ENCODE results near the gene TMEM120A.

TMEM120A gene

DNA sequence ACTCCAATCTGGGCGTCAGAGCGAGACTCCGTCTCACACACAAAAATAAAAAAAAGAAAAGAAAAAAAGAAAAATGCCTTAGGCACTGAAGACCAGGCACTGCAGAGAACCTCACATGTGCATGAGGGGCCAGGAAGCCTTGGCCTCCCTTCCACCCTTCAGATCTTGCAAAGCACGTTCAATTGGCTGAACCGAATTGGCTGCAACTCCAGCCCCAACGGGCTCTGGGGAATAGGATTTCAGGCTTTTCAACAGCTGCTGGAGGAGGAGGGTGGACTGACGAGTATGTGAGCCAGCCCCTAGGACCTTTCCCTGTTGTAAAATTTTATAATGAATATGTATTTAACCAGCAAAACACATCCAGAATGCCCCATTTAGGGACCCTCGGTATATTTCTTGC, 16.7 kb downstream of the TMEM120A start:
- no peak overlapping the region for H3K4me2 ChIP-seq (ENCODE audit: low read depth, low read length)
- H3K27me3 ChIP-seq (replicated peaks; ENCODE audit: insufficient read depth, low read length): no peaks in the 10 kb centered on the region
- no peak overlapping the region for H3K9ac ChIP-seq (ENCODE audit: low read length)
- no peak for DNase-seq
- H2AFZ ChIP-seq (ENCODE audit: low read length): no peak overlapping the region
- no peak overlapping the region for H3K27ac ChIP-seq (ENCODE audit: low read length)
- H3K4me3 ChIP-seq (ENCODE audit: low read length): no peak overlapping the region
- H3K79me2 ChIP-seq (ENCODE audit: low read length): no peaks in the 10 kb centered on the region
- H3F3A ChIP-seq (ENCODE audit: insufficient read depth, low read length): no peaks in the 10 kb centered on the region
- H3K9me3 ChIP-seq (replicated peaks; ENCODE audit: insufficient read depth, low read length): no peaks in the 10 kb centered on the region
- H3K36me3 ChIP-seq (replicated peaks; ENCODE audit: insufficient read depth, low read length): no peaks in the 10 kb centered on the region
- H3K4me1 ChIP-seq (ENCODE audit: low read length): no peaks in the 10 kb centered on the region
- no peaks in the 10 kb centered on the region for H4K20me1 ChIP-seq (ENCODE audit: insufficient read depth, low read length)
- TF ChIP-seq, protein P1, sequence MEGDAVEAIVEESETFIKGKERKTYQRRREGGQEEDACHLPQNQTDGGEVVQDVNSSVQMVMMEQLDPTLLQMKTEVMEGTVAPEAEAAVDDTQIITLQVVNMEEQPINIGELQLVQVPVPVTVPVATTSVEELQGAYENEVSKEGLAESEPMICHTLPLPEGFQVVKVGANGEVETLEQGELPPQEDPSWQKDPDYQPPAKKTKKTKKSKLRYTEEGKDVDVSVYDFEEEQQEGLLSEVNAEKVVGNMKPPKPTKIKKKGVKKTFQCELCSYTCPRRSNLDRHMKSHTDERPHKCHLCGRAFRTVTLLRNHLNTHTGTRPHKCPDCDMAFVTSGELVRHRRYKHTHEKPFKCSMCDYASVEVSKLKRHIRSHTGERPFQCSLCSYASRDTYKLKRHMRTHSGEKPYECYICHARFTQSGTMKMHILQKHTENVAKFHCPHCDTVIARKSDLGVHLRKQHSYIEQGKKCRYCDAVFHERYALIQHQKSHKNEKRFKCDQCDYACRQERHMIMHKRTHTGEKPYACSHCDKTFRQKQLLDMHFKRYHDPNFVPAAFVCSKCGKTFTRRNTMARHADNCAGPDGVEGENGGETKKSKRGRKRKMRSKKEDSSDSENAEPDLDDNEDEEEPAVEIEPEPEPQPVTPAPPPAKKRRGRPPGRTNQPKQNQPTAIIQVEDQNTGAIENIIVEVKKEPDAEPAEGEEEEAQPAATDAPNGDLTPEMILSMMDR (IDR thresholded peaks at IDR 0.05; ENCODE audit: low read length): no peak
- TF ChIP-seq EZH2phosphoT487 (IDR thresholded peaks at IDR 0.05; ENCODE audit: low read length): no peak
- H3K9me2 ChIP-seq (replicated peaks; ENCODE audit: insufficient read depth, low read length): no peaks in the 10 kb centered on the region

DNA sequence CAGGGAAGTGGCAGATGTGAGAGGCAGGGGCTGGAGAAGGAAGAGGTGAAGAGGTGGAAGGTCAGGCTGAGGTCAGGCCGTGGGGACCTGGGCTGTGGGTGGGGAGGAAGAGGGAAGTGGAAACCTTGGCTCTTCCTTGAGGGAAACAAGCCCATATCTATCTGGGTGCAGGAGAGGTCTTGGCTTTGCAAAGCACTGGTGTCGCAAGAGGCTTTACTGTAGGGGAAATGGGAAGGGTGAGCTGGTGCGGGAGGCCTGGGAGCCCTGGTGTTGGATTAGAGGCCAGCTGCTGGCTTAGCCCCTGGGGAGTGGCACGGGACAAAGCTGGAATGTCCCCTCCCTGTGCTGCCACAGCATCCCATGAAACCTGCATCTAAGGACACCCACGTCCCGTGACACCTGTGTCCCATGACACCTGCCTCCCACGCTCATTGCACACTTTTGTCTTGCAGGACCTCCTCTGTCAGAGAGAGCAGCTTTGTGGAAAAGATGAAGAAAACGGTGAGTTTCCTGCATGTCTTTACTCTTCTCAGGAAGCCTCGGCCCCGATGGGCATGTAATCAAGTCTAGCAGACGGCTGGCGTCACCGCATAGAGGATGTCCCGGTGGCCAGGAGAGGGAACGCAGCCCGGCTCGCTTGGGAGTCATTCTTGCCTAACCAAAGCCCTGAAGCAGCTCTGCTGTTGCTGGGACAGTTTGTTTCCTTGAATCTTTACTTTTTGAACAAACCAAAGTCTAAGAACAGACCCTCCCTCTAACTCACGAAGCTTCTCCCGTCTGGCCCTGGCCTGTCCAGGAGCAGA, 22.2 kb downstream of the TMEM120A start:
- Histone ChIP-seq H3K4me2 (ENCODE audit: low read depth, low read length) (no peak overlapping the region), H3K9me2 (replicated peaks; ENCODE audit: insufficient read depth, low read length) (no peaks in the 10 kb centered on the region), H3K9ac (ENCODE audit: low read length) (no peak overlapping the region), H2AFZ (ENCODE audit: low read length) (no peak overlapping the region), H4K20me1 (ENCODE audit: insufficient read depth, low read length) (no peaks in the 10 kb centered on the region), H3F3A (ENCODE audit: insufficient read depth, low read length) (no peaks in the 10 kb centered on the region), H3K27me3 (replicated peaks; ENCODE audit: insufficient read depth, low read length) (no peaks in the 10 kb centered on the region), H3K4me1 (ENCODE audit: low read length) (no peaks in the 10 kb centered on the region), H3K27ac (ENCODE audit: low read length) (no peak overlapping the region), H3K4me3 (ENCODE audit: low read length) (no peak overlapping the region), H3K79me2 (ENCODE audit: low read length) (no peaks in the 10 kb centered on the region), H3K9me3 (replicated peaks; ENCODE audit: insufficient read depth, low read length) (no peaks in the 10 kb centered on the region), H3K36me3 (replicated peaks; ENCODE audit: insufficient read depth, low read length) (no peaks in the 10 kb centered on the region)
- TF ChIP-seq EZH2phosphoT487 (IDR thresholded peaks at IDR 0.05; ENCODE audit: low read length) (no peak), EZH2 (optimal IDR thresholded peaks at IDR 0.05; ENCODE audit: low read depth, low read length) (no peak)
- TF ChIP-seq, protein P1 (IDR thresholded peaks at IDR 0.05; ENCODE audit: low read length): no peak
- no peak for DNase-seq

DNA sequence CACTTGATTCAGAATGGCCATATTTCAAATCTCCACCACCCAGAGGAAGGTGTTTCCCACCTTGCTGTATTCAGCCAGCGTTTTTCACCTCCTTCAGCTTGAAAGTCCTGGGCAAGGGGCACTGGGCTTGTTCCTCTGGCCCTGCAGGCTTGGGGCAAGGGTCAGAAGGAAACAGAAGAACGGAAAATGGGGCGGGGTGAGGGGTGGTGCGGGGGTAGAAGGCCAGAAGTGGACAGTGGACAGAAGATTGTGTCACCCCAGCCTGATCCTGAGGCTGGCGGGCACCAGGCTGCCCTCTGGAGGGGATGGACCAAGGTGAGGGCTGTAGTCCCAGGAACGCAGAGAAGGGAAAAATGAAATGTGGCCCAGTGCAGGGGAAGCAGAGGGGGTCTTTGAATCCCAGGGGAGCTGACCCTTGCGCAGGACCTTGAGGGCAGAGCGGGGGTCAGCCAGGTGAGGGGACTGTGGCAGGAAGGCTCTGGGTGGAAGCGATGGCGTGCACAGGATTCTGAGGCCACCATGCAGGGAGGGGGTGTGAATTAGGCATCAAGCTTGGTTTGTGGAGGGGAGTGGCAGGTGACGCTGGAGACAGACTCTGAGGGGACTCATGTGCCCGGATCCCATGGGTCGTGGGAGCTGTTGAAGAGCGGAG, 23.0 kb downstream of the TMEM120A start:
- no peak overlapping the region for H3K27ac ChIP-seq (ENCODE audit: low read length)
- TF ChIP-seq EZH2phosphoT487 (IDR thresholded peaks at IDR 0.05; ENCODE audit: low read length): no peak
- TF ChIP-seq EZH2 (optimal IDR thresholded peaks at IDR 0.05; ENCODE audit: low read depth, low read length): no peak
- TF ChIP-seq, protein P1 (IDR thresholded peaks at IDR 0.05; ENCODE audit: low read length): no peak
- H3K9me3 ChIP-seq (replicated peaks; ENCODE audit: insufficient read depth, low read length): no peaks in the 10 kb centered on the region
- no peaks in the 10 kb centered on the region for H3K36me3 ChIP-seq (replicated peaks; ENCODE audit: insufficient read depth, low read length)
- H3K9ac ChIP-seq (ENCODE audit: low read length): no peak overlapping the region
- H3F3A ChIP-seq (ENCODE audit: insufficient read depth, low read length): no peaks in the 10 kb centered on the region
- no peaks in the 10 kb centered on the region for H3K4me1 ChIP-seq (ENCODE audit: low read length)
- H4K20me1 ChIP-seq (ENCODE audit: insufficient read depth, low read length): no peaks in the 10 kb centered on the region
- H3K4me2 ChIP-seq (ENCODE audit: low read depth, low read length): no peak overlapping the region
- H3K27me3 ChIP-seq (replicated peaks; ENCODE audit: insufficient read depth, low read length): no peaks in the 10 kb centered on the region
- H3K79me2 ChIP-seq (ENCODE audit: low read length): no peaks in the 10 kb centered on the region
- no peak overlapping the region for H2AFZ ChIP-seq (ENCODE audit: low read length)
- no peaks in the 10 kb centered on the region for H3K9me2 ChIP-seq (replicated peaks; ENCODE audit: insufficient read depth, low read length)
- DNase-seq: no peak
- no peak overlapping the region for H3K4me3 ChIP-seq (ENCODE audit: low read length)

All from MM.1S (cell line).